Esophagus squamous epithelium (tissue), 5 donors: ENCODE results near the gene TSLP. TPM values are rescaled to one million over a fixed set of nuclear protein-coding genes. Genes with fewer than 3 reads are reported as not detected.

Source experiments
- DNase-seq: peaks from one replicate; lab custom pipeline; 2025; lab: John Stamatoyannopoulos, UW
- H3K27ac ChIP-seq, 4 donors: fragments of 200-600 bp; sonication (generic); one replicate each; pipeline ENCODE4 v1.5.1; 2016 to 2019; ENCODE audit warnings: mild to moderate bottlenecking in 1 of 4
- H3K27me3 ChIP-seq, 4 donors: fragments of 200-600 bp; sonication (generic); 1 replicate in 3 of 4; 2 replicates in 1 of 4; pipeline versions ENCODE4 v1.5.1 to v1.6.0; 2017 to 2021; ENCODE audit warnings: antibody characterized with exemption in 1 of 4
- H3K36me3 ChIP-seq, 3 donors: fragments of 200-600 bp; sonication (generic); one replicate each; pipeline ENCODE4 v1.5.1; 2016 to 2019
- H3K4me1 ChIP-seq, 3 donors: fragments of 200-600 bp; sonication (generic); one replicate each; pipeline ENCODE4 v1.5.1; 2017 to 2019
- H3K4me3 ChIP-seq, 4 donors: fragments of 200-600 bp; sonication (generic); 1 replicate in 3 of 4; 2 replicates in 1 of 4; pipeline ENCODE4 v1.5.1; 2016 to 2019; ENCODE audit warnings: mild to moderate bottlenecking in 2 of 4, moderate library complexity in 1 of 4
- H3K9me3 ChIP-seq, 3 donors: fragments of 200-600 bp; sonication (generic); one replicate each; pipeline ENCODE4 v1.5.1; 2016 to 2019
- CTCF ChIP-seq, 6 experiments: fragments of 450-650 bp in 4 of 6; fragments of 200-600 bp in 2 of 6; sonication (generic) in 2 of 6; IDR thresholded peaks; one replicate each; pipeline ENCODE4 v1.5.1; 2016 to 2019; ENCODE audit warnings: antibody characterized with exemption in 6 of 6, mild to moderate bottlenecking in 4 of 6, moderate library complexity in 4 of 6
- POLR2A ChIP-seq, 4 donors: fragments of 450-650 bp; IDR thresholded peaks; one replicate each; pipeline ENCODE4 v1.6.1; 2017; ENCODE audit warnings: antibody characterized with exemption in 4 of 4, mild to moderate bottlenecking in 4 of 4, moderate library complexity in 3 of 4
- WGBS, 2 donors: methylation state at CpG; one replicate each; pipeline ENCODE4 v1.1.5; 2018; 5-methylcytosine and 5-hydroxymethylcytosine counted together
- intact Hi-C: fragments of 100-400 bp; cut with DNase I; formaldehyde crosslinking; loops from one replicate; pipeline ENCODE4 v1.15.0; 2022
- total RNA-seq, 4 donors: library from RNA; depleted of rRNA; stranded (reverse); fragments of >200 nt; gene quantifications; one replicate each; pipeline ENCODE4 v1.1.0, GENCODE V29; 2016
- donor health status: DM: yes; HTN: yes; CAD: no.

Gene TSLP
- total RNA-seq, 4 donors from 2014 or later, result 0.27 to 4.2 (median 1.6) TPM

- TF ChIP-seq POLR2A (IDR thresholded peaks at IDR 0.05) (no peak), CTCF (IDR thresholded peaks at IDR 0.05) (no peak)
- peaks cover 0 to 34% (median 18%) of the 10 kb centered on the region in 3 donors for H3K4me1 ChIP-seq
- peaks cover 0 to 25% (median 0%) of the 10 kb centered on the region in 4 donors for H3K27me3 ChIP-seq
- no peaks in the 10 kb centered on the region for H3K9me3 ChIP-seq
- no peak overlapping the region for H3K4me3 ChIP-seq
- intact Hi-C loops, result no loop called here
- no peaks in the 10 kb centered on the region for H3K36me3 ChIP-seq
- no peak overlapping the region for H3K27ac ChIP-seq
- no peak for DNase-seq
- 58 to 65% methylated on average over 4 of the region's 4 CpGs for WGBS, 2 donors
Measured at GRCh38 chr5:111069839-111070238, 1.7 kb upstream of the TSLP start.

GRCh38 chr5:111070272-111071134 lies 1.0 kb upstream of the TSLP start:
- Histone ChIP-seq H3K4me1 (peaks cover 0 to 41% (median 20%) of the 10 kb centered on the region in 3 donors), H3K27ac (no peak overlapping the region), H3K36me3 (no peaks in the 10 kb centered on the region), H3K4me3 (peak overlapping the region in 1 of 4 donors; percentile 10), H3K9me3 (no peaks in the 10 kb centered on the region), H3K27me3 (peaks cover 0 to 25% (median 0%) of the 10 kb centered on the region in 4 donors)
- no peak for DNase-seq
- WGBS, 2 donors, result 32 to 41% methylated on average over 7 to 17 of the region's 42 CpGs
- intact Hi-C loops, result no loop called here
- TF ChIP-seq CTCF (IDR thresholded peaks at IDR 0.05) (no peak), POLR2A (IDR thresholded peaks at IDR 0.05) (no peak)

GRCh38 chr5:111072949-111073682 lies 1.6 kb downstream of the TSLP start:
- Histone ChIP-seq H3K27ac (peak overlapping the region; percentile 53 to 73 (median 58)), H3K27me3 (peaks cover 0 to 25% (median 0%) of the 10 kb centered on the region in 4 donors), H3K4me1 (peaks cover 0 to 36% (median 6%) of the 10 kb centered on the region in 3 donors), H3K4me3 (peak overlapping the region; percentile 50 to 73 (median 60)), H3K36me3 (no peaks in the 10 kb centered on the region), H3K9me3 (no peaks in the 10 kb centered on the region)
- intact Hi-C loops, result no loop called here
- WGBS, 2 donors, result 0 to 1% methylated on average over 30 to 33 of the region's 44 CpGs
- TF ChIP-seq CTCF (IDR thresholded peaks at IDR 0.05) (peak in 1 of 6 experiments; percentile 4), POLR2A (IDR thresholded peaks at IDR 0.05) (no peak)
- no peak for DNase-seq

- no peak for TF ChIP-seq CTCF (IDR thresholded peaks at IDR 0.05)
- no peak for TF ChIP-seq POLR2A (IDR thresholded peaks at IDR 0.05)
- H3K27ac ChIP-seq, result no peak overlapping the region
- no peak for DNase-seq
- peak overlapping the region in 2 of 4 donors; percentile 58 to 73 for H3K4me3 ChIP-seq
- WGBS, 2 donors, result 34 to 47% methylated on average over 2 of the region's 2 CpGs
- H3K4me1 ChIP-seq, result peaks cover 0 to 36% (median 6%) of the 10 kb centered on the region in 3 donors
- intact Hi-C loops, result no loop called here
- H3K36me3 ChIP-seq, result no peaks in the 10 kb centered on the region
- peaks cover 0 to 14% (median 0%) of the 10 kb centered on the region in 4 donors for H3K27me3 ChIP-seq
- H3K9me3 ChIP-seq, result no peaks in the 10 kb centered on the region
Measured at GRCh38 chr5:111074244-111074643, 2.7 kb downstream of the TSLP start.
